NCI-H748 (cell line): ENCODE measurements around the gene TSHB.

ENCODE experiments used
- DNase-seq: peaks from one replicate; lab custom pipeline; 2025; ENCODE audit not compliant: unreplicated experiment; lab: John Stamatoyannopoulos, UW

The TSHB gene

GRCh38 chr1:115059316-115059715 is 29.7 kb downstream of the TSHB start:
- no peak for DNase-seq

- no peak for DNase-seq
Observed at GRCh38 chr1:115060501-115060900, 30.9 kb downstream of the TSHB start.

GRCh38 chr1:115062542-115063004 is 32.9 kb downstream of the TSHB start:
- no peak for DNase-seq

GRCh38 chr1:115063228-115063901 is 33.7 kb downstream of the TSHB start:
- no peak for DNase-seq

GRCh38 chr1:115064461-115064860 is 34.8 kb downstream of the TSHB start:
- DNase-seq: no peak

- DNase-seq: no peak
Observed at GRCh38 chr1:115065021-115065420, 35.4 kb downstream of the TSHB start.

GRCh38 chr1:115067161-115067859 is 37.7 kb downstream of the TSHB start:
- no peak for DNase-seq

GRCh38 chr1:115068826-115069585 is 39.4 kb downstream of the TSHB start:
- DNase-seq: no peak

- no peak for DNase-seq
Observed at GRCh38 chr1:115069659-115070308, 40.2 kb downstream of the TSHB start.

- no peak for DNase-seq
Observed at GRCh38 chr1:115071012-115071664, 41.5 kb downstream of the TSHB start.

- DNase-seq: no peak
Observed at GRCh38 chr1:115073298-115074087, 43.9 kb downstream of the TSHB start.

- no peak for DNase-seq
Observed at GRCh38 chr1:115074839-115075534, 45.4 kb downstream of the TSHB start.

- no peak for DNase-seq
Observed at GRCh38 chr1:115076384-115076915, 46.8 kb downstream of the TSHB start.

- DNase-seq: no peak
Observed at GRCh38 chr1:115077286-115077983, 47.8 kb downstream of the TSHB start.

GRCh38 chr1:115077984-115078330 is 48.3 kb downstream of the TSHB start:
- DNase-seq: no peak

- no peak for DNase-seq
Observed at GRCh38 chr1:115078708-115079107, 49.1 kb downstream of the TSHB start.

GRCh38 chr1:115082949-115083348 is 53.3 kb downstream of the TSHB start:
- DNase-seq: no peak
